GM23338 (cell line): Measurements from ENCODE around the gene OVCH1. TPM values are rescaled to one million over a fixed set of nuclear protein-coding genes. Genes with fewer than 3 reads are reported as not detected.

ENCODE experiments used
- ATAC-seq: fragments of 200-7000 bp; cut with Tn5 transposase; 3 replicates; pipeline ENCODE4 v1.9.1; 2020
- DNase-seq: peaks from one replicate; pipeline ENCODE4 v3.0.0-alpha.2; 2015; ENCODE audit warnings: low spot score
- H2AFZ ChIP-seq: fragments of 200-600 bp; sonication (generic); 2 replicates; pipeline ENCODE4 v1.8.0; 2016; ENCODE audit warnings: antibody characterized with exemption, mild to moderate bottlenecking, moderate library complexity
- H3F3A ChIP-seq: fragments of 200-600 bp; sonication (generic); replicated peaks from 2 replicates; pipeline ENCODE4 v1.8.0; 2017; ENCODE audit warnings: antibody characterized with exemption, mixed run types, low read depth
- H3K27ac ChIP-seq: fragments of 200-600 bp; sonication (generic); 2 replicates; pipeline ENCODE4 v1.6.1; 2016; ENCODE audit warnings: low read depth
- H3K27me3 ChIP-seq: fragments of 200-600 bp; sonication (generic); 2 replicates; pipeline ENCODE4 v1.8.0; 2016; ENCODE audit warnings: mild to moderate bottlenecking, mixed run types, moderate library complexity; ENCODE audit not compliant: insufficient read depth
- H3K36me3 ChIP-seq: fragments of 200-600 bp; sonication (generic); 2 replicates; pipeline ENCODE4 v1.8.0; 2016; ENCODE audit warnings: mild to moderate bottlenecking; ENCODE audit not compliant: insufficient read depth
- H3K4me1 ChIP-seq: fragments of 200-600 bp; sonication (generic); 2 replicates; pipeline ENCODE4 v1.8.0; 2016; ENCODE audit warnings: mild to moderate bottlenecking, moderate library complexity; ENCODE audit not compliant: insufficient read depth
- H3K4me2 ChIP-seq: fragments of 200-600 bp; sonication (generic); 2 replicates; pipeline ENCODE4 v1.7.1; 2017; ENCODE audit warnings: mixed run types
- H3K4me3 ChIP-seq: fragments of 200-600 bp; sonication (generic); 2 replicates; pipeline ENCODE4 v1.6.1; 2016; ENCODE audit warnings: mixed run types
- H3K79me2 ChIP-seq: fragments of 200-600 bp; sonication (generic); replicated peaks from 2 replicates; pipeline ENCODE4 v1.8.0; 2017; ENCODE audit warnings: mild to moderate bottlenecking; ENCODE audit not compliant: insufficient read depth
- H3K9me2 ChIP-seq: fragments of 200-600 bp; sonication (generic); 2 replicates; pipeline ENCODE4 v1.8.0; 2017; ENCODE audit not compliant: insufficient read depth
- H4K20me1 ChIP-seq: fragments of 200-600 bp; sonication (generic); replicated peaks from 2 replicates; pipeline ENCODE4 v1.8.0; 2017; ENCODE audit warnings: mild to moderate bottlenecking; ENCODE audit not compliant: insufficient read depth
- H3K27ac Mint-ChIP-seq: 2 replicates; pipeline ENCODE4 v1.8.0; 2020; ENCODE audit warnings: inconsistent platforms, mild to moderate bottlenecking, moderate library complexity, mixed read lengths
- H3K27me3 Mint-ChIP-seq: 3 replicates; pipeline ENCODE4 v1.8.0; 2022; ENCODE audit warnings: low read depth, mild to moderate bottlenecking, moderate library complexity, mixed read lengths, inconsistent platforms; ENCODE audit not compliant: insufficient read depth, poor library complexity
- H3K36me3 Mint-ChIP-seq: 3 replicates; pipeline ENCODE4 v1.8.0; 2021; ENCODE audit warnings: low read depth, mild to moderate bottlenecking, inconsistent platforms, moderate library complexity, mixed read lengths
- H3K4me1 Mint-ChIP-seq: 3 replicates; pipeline ENCODE4 v1.8.0; 2020; ENCODE audit warnings: mild to moderate bottlenecking, inconsistent platforms, mixed read lengths
- H3K4me3 Mint-ChIP-seq: 3 replicates; pipeline ENCODE4 v1.8.0; 2021; ENCODE audit warnings: moderate library complexity, mild to moderate bottlenecking, inconsistent platforms, mixed read lengths
- H3K9me3 Mint-ChIP-seq: 3 replicates; pipeline ENCODE4 v1.8.0; 2020; ENCODE audit warnings: moderate library complexity, mild to moderate bottlenecking, inconsistent platforms, mixed read lengths
- EZH2 ChIP-seq: fragments of 200-600 bp; sonication (generic); IDR thresholded peaks from one replicate; pipeline ENCODE4 v1.8.0; 2017; ENCODE audit warnings: antibody characterized with exemption, mild to moderate bottlenecking, low read depth; ENCODE audit not compliant: unreplicated experiment
- EZH2phosphoT487 ChIP-seq: fragments of 200-600 bp; sonication (generic); IDR thresholded peaks from one replicate; pipeline ENCODE4 v1.8.1; 2018; ENCODE audit warnings: antibody characterized with exemption; ENCODE audit not compliant: unreplicated experiment
- JUNB ChIP-seq: IDR thresholded peaks from one replicate; pipeline ENCODE4 v1.6.1; 2016; ENCODE audit warnings: antibody characterized with exemption; ENCODE audit not compliant: unreplicated experiment
- NANOG ChIP-seq: IDR thresholded peaks from 2 replicates; pipeline ENCODE4 v1.6.1; 2016; ENCODE audit warnings: antibody characterized with exemption, borderline replicate concordance
- POLR2AphosphoS5 ChIP-seq: IDR thresholded peaks from 2 replicates; pipeline ENCODE4 v1.6.1; 2016; ENCODE audit warnings: antibody characterized with exemption, low read depth
- REST ChIP-seq: IDR thresholded peaks from one replicate; pipeline ENCODE4 v1.6.1; 2018; ENCODE audit warnings: antibody characterized with exemption; ENCODE audit not compliant: unreplicated experiment
- STAT1 ChIP-seq: IDR thresholded peaks from one replicate; pipeline ENCODE4 v1.6.1; 2016; ENCODE audit warnings: antibody characterized with exemption; ENCODE audit not compliant: unreplicated experiment
- ZNF114 ChIP-seq: fragments of 250-450 bp; sonication (Bioruptor Pico); IDR thresholded peaks from 2 replicates; pipeline ENCODE4 v1.5.0; 2020; ENCODE audit warnings: mild to moderate bottlenecking, moderate library complexity
- ZNF462 ChIP-seq: fragments of 250-450 bp; sonication (Bioruptor Pico); IDR thresholded peaks from 2 replicates; pipeline ENCODE4 v1.5.0; 2020; ENCODE audit warnings: mild to moderate bottlenecking, moderate library complexity
- polyA plus RNA-seq: library from polyadenylated mRNA; unstranded; fragments of >200 nt; fragmentation: Nextera tagmentation; extraction: Ambion mirVana; gene quantifications from 2 replicates; pipeline ENCODE4 v1.2.1, GENCODE V29; 2016
- total RNA-seq: library from RNA; depleted of rRNA; stranded (reverse); fragments of >200 nt; shearing (Covaris generic); gene quantifications from 2 replicates; pipeline ENCODE4 v1.2.3, GENCODE V29; 2014

Gene OVCH1
- total and polyA plus RNA-seq, 2 experiments from 2014 or later = not detected

DNA sequence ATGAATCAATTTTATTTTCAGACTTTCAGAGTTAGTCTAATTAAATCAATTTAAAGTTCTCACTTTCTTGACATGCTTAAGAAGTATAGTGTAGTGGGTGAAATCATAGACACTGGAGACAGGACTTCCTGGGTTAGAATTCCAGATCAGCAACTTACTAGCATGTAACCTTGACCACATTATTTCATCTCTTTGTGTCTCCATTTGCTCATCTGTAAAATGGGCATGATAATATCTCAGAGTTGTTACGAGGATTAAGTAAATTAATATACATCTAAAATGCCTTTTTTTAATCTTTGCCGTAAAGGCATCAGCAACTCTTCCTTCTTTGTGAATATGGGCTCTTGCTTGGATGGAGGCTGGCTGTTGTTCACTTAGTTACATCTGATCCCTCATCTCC is 115.2 kb downstream of the OVCH1 start:
- TF ChIP-seq REST = no peak
- no peak for TF ChIP-seq EZH2phosphoT487
- TF ChIP-seq STAT1 = no peak
- no peak for TF ChIP-seq POLR2AphosphoS5
- TF ChIP-seq EZH2 = no peak
- TF ChIP-seq ZNF462 (CRISPR knock-in tag) = no peak
- TF ChIP-seq NANOG = no peak
- TF ChIP-seq ZNF114 (CRISPR knock-in tag) = no peak
- TF ChIP-seq JUNB = no peak
- no peak overlapping the region for H3K4me3 Mint-ChIP-seq

More for the DNA sequence above, 115.2 kb downstream of the OVCH1 start:
- H3K4me1 Mint-ChIP-seq = peaks cover 9% of the 10 kb centered on the region; the same call in 2 of the 3 replicates
- no peak overlapping the region for H3K27ac Mint-ChIP-seq
- Histone ChIP-seq H3K9me2 (no peaks in the 10 kb centered on the region), H3K27ac (no peak overlapping the region), H3F3A (no peaks in the 10 kb centered on the region), H3K4me3 (no peak overlapping the region; the same call in 1 of the 2 replicates), H3K27me3 (no peaks in the 10 kb centered on the region), H3K4me2 (peak overlapping the region; percentile 75; the same call in 1 of the 2 replicates), H3K79me2 (peaks cover 34% of the 10 kb centered on the region), H2AFZ (peak overlapping the region; percentile 28; the same call in 1 of the 2 replicates), H3K4me1 (no peaks in the 10 kb centered on the region), H4K20me1 (peaks cover 1% of the 10 kb centered on the region; the same call in 1 of the 2 replicates), H3K36me3 (no peaks in the 10 kb centered on the region)
- no peaks in the 10 kb centered on the region for H3K36me3 Mint-ChIP-seq
- H3K9me3 Mint-ChIP-seq = peaks cover 2% of the 10 kb centered on the region; the same call in 2 of the 3 replicates
- ATAC-seq (no peak), DNase-seq (no peak)
- peaks cover 6% of the 10 kb centered on the region for H3K27me3 Mint-ChIP-seq
